Testis (tissue), 3 donors: ENCODE data around the gene NEMP2. TPM values are rescaled to one million over a fixed set of nuclear protein-coding genes. Genes with fewer than 3 reads are reported as not detected.

Experiments used
- DNase-seq: peaks from one replicate; pipeline ENCODE4 v3.0.0-alpha.2; 2019
- H3K27ac ChIP-seq, 2 donors: fragments of 200-600 bp; sonication (generic); one replicate each; pipeline ENCODE4 v1.5.1; 2019
- H3K27me3 ChIP-seq: fragments of 200-600 bp; sonication (generic); one replicate; pipeline ENCODE4 v1.5.1; 2019
- H3K36me3 ChIP-seq: fragments of 200-600 bp; sonication (generic); one replicate; pipeline ENCODE4 v1.5.1; 2017; ENCODE audit warnings: low read depth; ENCODE audit errors: missing control alignments
- H3K4me1 ChIP-seq: fragments of 200-600 bp; sonication (generic); one replicate; pipeline ENCODE4 v1.5.1; 2019
- H3K4me3 ChIP-seq, 2 donors: fragments of 200-600 bp; sonication (generic); one replicate each; pipeline ENCODE4 v1.5.1; 2017 to 2019
- H3K9me3 ChIP-seq: fragments of 200-600 bp; sonication (generic); one replicate; pipeline ENCODE4 v1.5.1; 2017
- POLR2A ChIP-seq: fragments of 450-650 bp; IDR thresholded peaks from one replicate; pipeline ENCODE4 v1.6.1; 2017; ENCODE audit warnings: antibody characterized with exemption, mild to moderate bottlenecking, moderate library complexity
- WGBS, 2 donors: methylation state at CpG; one replicate each; pipeline ENCODE4 v1.1.5; 2018; 5-methylcytosine and 5-hydroxymethylcytosine counted together
- intact Hi-C: fragments of 100-400 bp; cut with DNase I; formaldehyde crosslinking; loops from one replicate; pipeline ENCODE4 v1.15.1; 2023; ENCODE audit warnings: low total_unique reads
- polyA plus RNA-seq: library from polyadenylated mRNA; stranded (reverse); fragments of 350-450 nt; fragmentation: Illumina TruSeq; extraction: RNeasy Lipid Tissue Mini Kit (QIAGEN cat#74804); gene quantifications from one replicate; pipeline ENCODE4 v1.2.3, GENCODE V29; 2014; ENCODE audit warnings: low read depth, low replicate concordance; ENCODE audit not compliant: insufficient read depth
- total RNA-seq, 2 donors: library from RNA; depleted of rRNA; stranded (reverse); fragments of >200 nt; gene quantifications; one replicate each; pipeline ENCODE4 v1.2.3, GENCODE V29; 2016
- TF ChIP-seq, protein P1 (sequence below), 3 experiments: fragments of 450-650 bp in 2 of 3; fragments of 200-600 bp in 1 of 3; sonication (generic) in 1 of 3; IDR thresholded peaks; one replicate each; pipeline ENCODE4 v1.5.1; 2016 to 2019; ENCODE audit warnings: antibody characterized with exemption in 3 of 3, mild to moderate bottlenecking in 2 of 3, moderate library complexity in 1 of 3

The NEMP2 gene
- total and polyA plus RNA-seq, 3 donors from 2014 or later: 8.1 to 32.0 (median 16.8) TPM

DNA sequence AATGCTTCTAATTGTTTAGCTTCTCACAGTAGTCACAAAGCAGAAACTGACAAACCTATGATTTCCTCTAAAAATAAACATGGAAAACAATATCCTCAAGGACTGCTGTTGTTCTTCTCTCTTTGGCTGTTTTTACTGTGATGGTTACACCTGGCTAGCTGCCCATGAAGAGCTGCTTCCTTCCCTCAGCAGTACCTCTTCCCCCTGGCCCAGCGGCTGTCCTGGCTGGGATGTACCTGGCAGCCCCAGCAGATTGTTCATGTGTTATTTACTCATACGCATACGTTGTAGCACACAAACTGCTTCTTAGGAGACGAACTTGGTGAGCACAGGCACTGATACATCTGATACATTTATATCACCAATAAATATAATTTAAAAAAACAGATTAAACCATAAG lies 27.4 kb downstream of the NEMP2 start:
- H3K36me3 ChIP-seq: no peaks in the 10 kb centered on the region
- no peaks in the 10 kb centered on the region for H3K9me3 ChIP-seq
- TF ChIP-seq POLR2A: no peak
- TF ChIP-seq, protein P1, sequence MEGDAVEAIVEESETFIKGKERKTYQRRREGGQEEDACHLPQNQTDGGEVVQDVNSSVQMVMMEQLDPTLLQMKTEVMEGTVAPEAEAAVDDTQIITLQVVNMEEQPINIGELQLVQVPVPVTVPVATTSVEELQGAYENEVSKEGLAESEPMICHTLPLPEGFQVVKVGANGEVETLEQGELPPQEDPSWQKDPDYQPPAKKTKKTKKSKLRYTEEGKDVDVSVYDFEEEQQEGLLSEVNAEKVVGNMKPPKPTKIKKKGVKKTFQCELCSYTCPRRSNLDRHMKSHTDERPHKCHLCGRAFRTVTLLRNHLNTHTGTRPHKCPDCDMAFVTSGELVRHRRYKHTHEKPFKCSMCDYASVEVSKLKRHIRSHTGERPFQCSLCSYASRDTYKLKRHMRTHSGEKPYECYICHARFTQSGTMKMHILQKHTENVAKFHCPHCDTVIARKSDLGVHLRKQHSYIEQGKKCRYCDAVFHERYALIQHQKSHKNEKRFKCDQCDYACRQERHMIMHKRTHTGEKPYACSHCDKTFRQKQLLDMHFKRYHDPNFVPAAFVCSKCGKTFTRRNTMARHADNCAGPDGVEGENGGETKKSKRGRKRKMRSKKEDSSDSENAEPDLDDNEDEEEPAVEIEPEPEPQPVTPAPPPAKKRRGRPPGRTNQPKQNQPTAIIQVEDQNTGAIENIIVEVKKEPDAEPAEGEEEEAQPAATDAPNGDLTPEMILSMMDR (IDR thresholded peaks at IDR 0.05): no peak
- intact Hi-C loops: no loop called here
- H3K4me1 ChIP-seq: no peaks in the 10 kb centered on the region
- WGBS, 2 donors: 56 to 60% methylated on average over 4 of the region's 4 CpGs
- H3K27ac ChIP-seq: no peak overlapping the region
- no peaks in the 10 kb centered on the region for H3K27me3 ChIP-seq
- no peak overlapping the region for H3K4me3 ChIP-seq
- DNase-seq: no peak

DNA sequence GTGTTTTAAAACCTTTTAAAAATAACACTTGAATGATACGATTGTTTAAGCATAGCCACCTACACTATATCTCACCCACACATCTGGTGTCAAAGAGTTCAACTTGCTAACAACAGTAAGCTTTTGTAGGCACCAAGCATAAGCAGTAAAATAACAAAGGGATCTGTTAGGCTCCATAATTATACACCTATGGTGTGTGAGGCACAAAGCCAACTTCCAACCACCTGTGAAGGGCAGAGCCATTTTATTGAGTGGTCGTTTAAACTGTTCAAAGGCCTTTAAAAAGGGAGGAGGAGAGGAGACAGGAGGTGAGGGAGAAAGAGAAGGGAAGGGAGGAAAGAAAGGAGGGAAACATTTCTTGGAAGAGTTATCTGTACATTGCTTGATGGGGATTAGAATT lies 27.9 kb downstream of the NEMP2 start:
- DNase-seq: no peak
- Histone ChIP-seq H3K4me3 (no peak overlapping the region), H3K27ac (no peak overlapping the region), H3K36me3 (no peaks in the 10 kb centered on the region), H3K4me1 (no peaks in the 10 kb centered on the region), H3K27me3 (no peaks in the 10 kb centered on the region), H3K9me3 (no peaks in the 10 kb centered on the region)
- no peak for TF ChIP-seq POLR2A
- TF ChIP-seq, protein P1 (IDR thresholded peaks at IDR 0.05): no peak
- intact Hi-C loops: no loop called here
- 72 to 75% methylated on average over 2 of the region's 2 CpGs for WGBS, 2 donors

DNA sequence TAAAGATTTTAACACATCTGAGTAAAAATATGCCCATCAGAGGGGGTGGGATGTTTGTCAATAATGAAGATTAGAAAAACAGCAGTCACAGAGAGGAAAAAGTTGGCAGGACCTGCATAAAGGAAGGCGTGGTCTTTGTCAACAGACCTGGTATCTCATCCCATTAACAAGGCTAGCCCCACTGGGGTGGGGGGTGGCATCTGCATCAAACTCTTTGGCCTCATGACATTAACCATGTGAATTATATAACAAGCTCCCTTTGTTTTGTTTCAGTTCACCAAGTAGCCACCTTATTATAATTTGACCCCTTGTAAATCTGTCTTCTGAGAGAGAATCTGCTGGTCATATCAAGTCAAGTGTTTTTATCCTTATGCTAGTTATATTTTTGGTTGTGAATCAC lies 28.8 kb downstream of the NEMP2 start:
- TF ChIP-seq, protein P1 (IDR thresholded peaks at IDR 0.05): no peak
- no peak for TF ChIP-seq POLR2A
- Histone ChIP-seq H3K27me3 (no peaks in the 10 kb centered on the region), H3K4me1 (no peaks in the 10 kb centered on the region), H3K4me3 (no peak overlapping the region), H3K9me3 (no peaks in the 10 kb centered on the region), H3K27ac (no peak overlapping the region), H3K36me3 (no peaks in the 10 kb centered on the region)
- no peak for DNase-seq
- intact Hi-C loops: no loop called here
- WGBS, 2 donors: 90 to 97% methylated on average over 1 of the region's 1 CpG

DNA sequence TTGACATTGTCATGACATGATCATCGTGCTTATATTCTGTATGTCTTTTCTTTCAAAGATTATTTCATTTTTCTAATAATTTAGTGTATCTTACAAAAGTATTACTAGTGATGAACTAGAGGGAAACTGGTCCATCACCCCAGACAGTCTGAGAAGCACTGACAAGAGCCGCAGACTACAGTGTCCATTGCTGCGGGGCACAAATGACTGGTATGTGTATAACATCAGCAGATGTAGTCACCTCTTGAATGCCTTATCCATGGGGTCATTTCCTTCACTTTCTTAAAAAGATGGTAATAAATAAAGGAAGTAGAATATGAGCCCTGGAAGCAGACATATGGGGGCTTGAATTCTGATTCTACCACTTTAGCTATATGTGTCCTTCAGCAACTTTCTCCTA lies 29.6 kb downstream of the NEMP2 start:
- 91 to 96% methylated on average over 3 of the region's 3 CpGs for WGBS, 2 donors
- Histone ChIP-seq H3K27ac (no peak overlapping the region), H3K4me1 (no peaks in the 10 kb centered on the region), H3K27me3 (no peaks in the 10 kb centered on the region), H3K9me3 (no peaks in the 10 kb centered on the region), H3K36me3 (no peaks in the 10 kb centered on the region), H3K4me3 (no peak overlapping the region)
- TF ChIP-seq, protein P1 (IDR thresholded peaks at IDR 0.05): no peak
- no peak for TF ChIP-seq POLR2A
- intact Hi-C loops: no loop called here
- no peak for DNase-seq

DNA sequence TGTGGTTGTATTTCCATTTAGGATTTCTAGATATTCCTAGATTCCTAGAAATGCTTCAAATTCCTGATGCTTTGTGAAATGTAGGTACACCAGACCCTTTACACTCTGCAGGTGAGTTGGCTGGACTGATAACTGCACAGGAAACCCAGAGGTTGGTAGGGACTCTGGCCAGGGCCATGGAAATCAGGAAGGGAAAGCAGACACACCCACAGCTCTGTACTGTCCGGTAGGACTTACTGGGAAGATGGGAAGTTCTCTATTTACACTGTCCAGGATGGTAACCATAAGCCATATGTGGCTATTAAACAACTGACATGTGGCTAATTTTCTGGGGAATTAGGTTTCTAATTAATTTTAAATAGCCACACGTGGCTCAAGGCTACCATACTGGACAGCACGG lies 31.4 kb downstream of the NEMP2 start:
- Histone ChIP-seq H3K4me1 (no peaks in the 10 kb centered on the region), H3K27ac (no peak overlapping the region), H3K9me3 (no peaks in the 10 kb centered on the region), H3K27me3 (no peaks in the 10 kb centered on the region), H3K36me3 (no peaks in the 10 kb centered on the region), H3K4me3 (no peak overlapping the region)
- DNase-seq: no peak
- 88 to 90% methylated on average over 3 of the region's 3 CpGs for WGBS, 2 donors
- TF ChIP-seq POLR2A: no peak
- intact Hi-C loops: no loop called here
